Stimulated activated CD8-positive, alpha-beta memory T cell treated with anti-CD3 and anti-CD28 coated beads, Interleukin-2, amount 100 ng/mL, for 1 hour (primary cell): Measurements from ENCODE around the gene USPL1.
"Not testable (repeated sequence)": the region's sequence is repeated elsewhere in the genome, so short reads cannot be mapped to it uniquely, and the experiment has no call there.

Experiments
- DNase-seq, 2 donors: peaks; one replicate each; pipeline ENCODE4 v3.0.0-alpha.2; 2020; ENCODE audit warnings: low read depth in 2 of 2

USPL1 gene

GRCh38 chr13:30615866-30616541 is 1.7 kb upstream of the USPL1 start:
- no peak for DNase-seq

GRCh38 chr13:30616927-30617314 is 799 bp upstream of the USPL1 start:
- DNase-seq: no peak

GRCh38 chr13:30618186-30618929 is 638 bp downstream of the USPL1 start:
- DNase-seq: no peak

- no peak for DNase-seq
Observed at GRCh38 chr13:30618930-30619279, 1.2 kb downstream of the USPL1 start.

GRCh38 chr13:30619731-30620130 is 2.0 kb downstream of the USPL1 start:
- DNase-seq: no peak

GRCh38 chr13:30620941-30621340 is 3.2 kb downstream of the USPL1 start:
- no peak for DNase-seq

- DNase-seq: no peak
Observed at GRCh38 chr13:30622551-30622950, 4.8 kb downstream of the USPL1 start.

- DNase-seq: no peak
Observed at GRCh38 chr13:30623392-30623791, 5.7 kb downstream of the USPL1 start.

- DNase-seq: no peak
Observed at GRCh38 chr13:30624630-30625029, 6.9 kb downstream of the USPL1 start.

- no peak for DNase-seq
Observed at GRCh38 chr13:30629527-30629926, 11.8 kb downstream of the USPL1 start.

- no peak for DNase-seq
Observed at GRCh38 chr13:30633861-30634260, 16.1 kb downstream of the USPL1 start.

GRCh38 chr13:30634838-30635237 is 17.1 kb downstream of the USPL1 start:
- no peak for DNase-seq

- no peak for DNase-seq
Observed at GRCh38 chr13:30638301-30638700, 20.6 kb downstream of the USPL1 start.

GRCh38 chr13:30639671-30640070 is 22.0 kb downstream of the USPL1 start:
- DNase-seq: no peak

GRCh38 chr13:30641173-30641572 is 23.5 kb downstream of the USPL1 start:
- not testable (repeated sequence) for DNase-seq

GRCh38 chr13:30645629-30646028 is 27.9 kb downstream of the USPL1 start:
- no peak for DNase-seq

GRCh38 chr13:30647420-30647819 is 29.7 kb downstream of the USPL1 start:
- DNase-seq: no peak

- DNase-seq: no peak
Observed at GRCh38 chr13:30647824-30648521, 30.3 kb downstream of the USPL1 start.

- DNase-seq: no peak
Observed at GRCh38 chr13:30648522-30649012, 30.8 kb downstream of the USPL1 start.

- DNase-seq: not testable (repeated sequence)
Observed at GRCh38 chr13:30651648-30652047, 33.9 kb downstream of the USPL1 start.

GRCh38 chr13:30652746-30653386 is 35.1 kb downstream of the USPL1 start:
- DNase-seq: no peak

GRCh38 chr13:30654430-30654829 is 36.7 kb downstream of the USPL1 start:
- no peak for DNase-seq
